Ectodermal cell (in vitro differentiated cells): ENCODE measurements around the gene NADSYN1. TPM values are rescaled to one million over a fixed set of nuclear protein-coding genes. Genes with fewer than 3 reads are reported as not detected.

Experiments used
- H3K27ac ChIP-seq: 2 replicates; pipeline ENCODE4 v1.7.0; 2013; ENCODE audit warnings: mild to moderate bottlenecking, low read depth, low read length; ENCODE audit not compliant: insufficient read depth, poor library complexity, severe bottlenecking
- H3K27me3 ChIP-seq: 2 replicates; pipeline ENCODE4 v1.7.0; 2013; ENCODE audit warnings: mild to moderate bottlenecking, low read length; ENCODE audit not compliant: insufficient read depth, control insufficient read depth, poor library complexity, severe bottlenecking
- H3K36me3 ChIP-seq: one replicate; pipeline ENCODE4 v1.7.0; 2013; ENCODE audit warnings: low read length; ENCODE audit not compliant: control insufficient read depth, insufficient read depth
- H3K4me1 ChIP-seq: one replicate; pipeline ENCODE4 v1.7.0; 2013; ENCODE audit warnings: low read length; ENCODE audit not compliant: control insufficient read depth, insufficient read depth
- H3K4me3 ChIP-seq: 2 replicates; pipeline ENCODE4 v1.7.0; 2013; ENCODE audit warnings: low read depth, low read length, control low read depth; ENCODE audit not compliant: insufficient read depth
- H3K9me3 ChIP-seq: 2 replicates; pipeline ENCODE4 v1.7.0; 2013; ENCODE audit warnings: mild to moderate bottlenecking, low read length, moderate library complexity; ENCODE audit not compliant: control insufficient read depth
- WGBS, 2 experiments: methylation state at CpG; one replicate each; pipeline ENCODE4 v1.1.7; 2013; ENCODE audit warnings: missing lambda C conversion rate in 2 of 2; 5-methylcytosine and 5-hydroxymethylcytosine counted together
- polyA plus RNA-seq, 4 experiments: library from polyadenylated mRNA; stranded (reverse); fragments of 50-300 nt; gene quantifications; one replicate each; pipeline ENCODE4 v1.2.3, GENCODE V29; 2013

Gene NADSYN1
- 35.6 TPM for polyA plus RNA-seq (2013, experiment 1 of 4)
- 36.4 TPM for polyA plus RNA-seq (2013, experiment 2 of 4)
- polyA plus RNA-seq (2013, experiment 3 of 4) = 26.3 TPM
- polyA plus RNA-seq (2013, experiment 4 of 4) = 26.3 TPM

GRCh38 chr11:71453037-71453917 lies at the start of gene NADSYN1:
NADSYN1 (plus strand) TSS chr11:71453203; CDS start chr11:71453297, 94 bp downstream.
- 5% methylated on average over 61 of the region's 61 CpGs for WGBS, 2 experiments
- H3K36me3 ChIP-seq = no peaks in the 10 kb centered on the region
- peak within 1 kb of the TSS; percentile 74 for H3K4me3 ChIP-seq
- peaks cover 8% of the 10 kb centered on the region for H3K27me3 ChIP-seq
- H3K27ac ChIP-seq = no peak within 1 kb of the TSS
- H3K4me1 ChIP-seq = peaks cover 7% of the 10 kb centered on the region
- no peaks in the 10 kb centered on the region for H3K9me3 ChIP-seq

GRCh38 chr11:71404209-71404608 lies 48.8 kb upstream of the NADSYN1 start:
- Histone ChIP-seq H3K27me3 (no peaks in the 10 kb centered on the region), H3K27ac (no peak overlapping the region), H3K9me3 (no peaks in the 10 kb centered on the region), H3K4me1 (no peaks in the 10 kb centered on the region), H3K36me3 (no peaks in the 10 kb centered on the region), H3K4me3 (no peak overlapping the region)
- WGBS, 2 experiments = 88 to 91% methylated on average over 8 of the region's 8 CpGs

GRCh38 chr11:71406681-71407080 lies 46.3 kb upstream of the NADSYN1 start:
- Histone ChIP-seq H3K4me1 (no peaks in the 10 kb centered on the region), H3K9me3 (no peaks in the 10 kb centered on the region), H3K4me3 (no peak overlapping the region), H3K27me3 (no peaks in the 10 kb centered on the region), H3K27ac (no peak overlapping the region), H3K36me3 (no peaks in the 10 kb centered on the region)
- 93 to 97% methylated on average over 10 of the region's 10 CpGs for WGBS, 2 experiments

GRCh38 chr11:71407356-71407755 lies 45.6 kb upstream of the NADSYN1 start:
- Histone ChIP-seq H3K4me1 (no peaks in the 10 kb centered on the region), H3K27ac (no peak overlapping the region), H3K9me3 (no peaks in the 10 kb centered on the region), H3K27me3 (no peaks in the 10 kb centered on the region), H3K36me3 (no peaks in the 10 kb centered on the region), H3K4me3 (no peak overlapping the region)
- 87% methylated on average over 15 of the region's 15 CpGs for WGBS, 2 experiments

- Histone ChIP-seq H3K4me3 (no peak overlapping the region), H3K27me3 (no peaks in the 10 kb centered on the region), H3K36me3 (no peaks in the 10 kb centered on the region), H3K4me1 (no peaks in the 10 kb centered on the region), H3K9me3 (no peaks in the 10 kb centered on the region), H3K27ac (no peak overlapping the region)
- WGBS, 2 experiments = 82 to 83% methylated on average over 4 to 7 of the region's 7 CpGs
Measured at GRCh38 chr11:71408826-71409225, 44.2 kb upstream of the NADSYN1 start.

- Histone ChIP-seq H3K4me3 (no peak overlapping the region), H3K27me3 (no peaks in the 10 kb centered on the region), H3K27ac (no peak overlapping the region), H3K36me3 (no peaks in the 10 kb centered on the region), H3K4me1 (no peaks in the 10 kb centered on the region), H3K9me3 (no peaks in the 10 kb centered on the region)
- 80 to 81% methylated on average over 7 of the region's 7 CpGs for WGBS, 2 experiments
Measured at GRCh38 chr11:71410363-71410966, 42.5 kb upstream of the NADSYN1 start.

GRCh38 chr11:71414645-71415044 lies 38.4 kb upstream of the NADSYN1 start:
- Histone ChIP-seq H3K4me1 (no peaks in the 10 kb centered on the region), H3K36me3 (no peaks in the 10 kb centered on the region), H3K9me3 (no peaks in the 10 kb centered on the region), H3K4me3 (no peak overlapping the region), H3K27ac (no peak overlapping the region), H3K27me3 (no peaks in the 10 kb centered on the region)

GRCh38 chr11:71418643-71419042 lies 34.4 kb upstream of the NADSYN1 start:
- no peaks in the 10 kb centered on the region for H3K27me3 ChIP-seq
- WGBS, 2 experiments = 87 to 91% methylated on average over 8 of the region's 8 CpGs

GRCh38 chr11:71420455-71421241 lies 32.4 kb upstream of the NADSYN1 start:
- no peaks in the 10 kb centered on the region for H3K36me3 ChIP-seq
- no peaks in the 10 kb centered on the region for H3K27me3 ChIP-seq
- H3K4me3 ChIP-seq = no peak overlapping the region
- 84% methylated on average over 15 of the region's 16 CpGs for WGBS, 2 experiments
- no peaks in the 10 kb centered on the region for H3K9me3 ChIP-seq
- H3K27ac ChIP-seq = no peak overlapping the region
- H3K4me1 ChIP-seq = no peaks in the 10 kb centered on the region

More at GRCh38 chr11:71418643-71419042, 34.4 kb upstream of the NADSYN1 start:
- no peak overlapping the region for H3K27ac ChIP-seq
- no peaks in the 10 kb centered on the region for H3K36me3 ChIP-seq
- no peak overlapping the region for H3K4me3 ChIP-seq
- no peaks in the 10 kb centered on the region for H3K4me1 ChIP-seq
- H3K9me3 ChIP-seq = no peaks in the 10 kb centered on the region
